ENCODE measurements around the gene ARHGEF7.

DNA sequence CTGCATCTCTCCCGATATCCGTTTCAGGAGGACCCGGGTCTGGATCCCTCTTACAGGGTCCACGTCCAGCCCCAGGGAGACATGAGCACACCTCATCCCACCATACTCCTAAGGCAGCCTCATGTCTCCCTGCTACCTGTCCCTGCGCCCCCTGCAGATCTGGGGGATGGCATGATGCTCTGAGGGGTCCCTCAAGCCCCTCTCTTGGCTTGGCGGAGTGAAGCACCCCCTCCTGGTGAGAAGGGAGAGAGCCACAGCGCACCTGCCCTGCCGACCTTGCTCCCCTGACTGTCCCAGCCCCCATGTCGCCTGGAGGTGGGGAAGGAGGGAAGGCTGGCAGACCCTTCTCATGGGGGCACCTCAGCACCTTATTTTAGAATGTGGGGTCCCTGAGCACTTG lies 21.5 kb upstream of the ARHGEF7 start:
- no peak for TF ChIP-seq EP300 (IDR thresholded peaks at IDR 0.05)
- TF ChIP-seq, protein P1, sequence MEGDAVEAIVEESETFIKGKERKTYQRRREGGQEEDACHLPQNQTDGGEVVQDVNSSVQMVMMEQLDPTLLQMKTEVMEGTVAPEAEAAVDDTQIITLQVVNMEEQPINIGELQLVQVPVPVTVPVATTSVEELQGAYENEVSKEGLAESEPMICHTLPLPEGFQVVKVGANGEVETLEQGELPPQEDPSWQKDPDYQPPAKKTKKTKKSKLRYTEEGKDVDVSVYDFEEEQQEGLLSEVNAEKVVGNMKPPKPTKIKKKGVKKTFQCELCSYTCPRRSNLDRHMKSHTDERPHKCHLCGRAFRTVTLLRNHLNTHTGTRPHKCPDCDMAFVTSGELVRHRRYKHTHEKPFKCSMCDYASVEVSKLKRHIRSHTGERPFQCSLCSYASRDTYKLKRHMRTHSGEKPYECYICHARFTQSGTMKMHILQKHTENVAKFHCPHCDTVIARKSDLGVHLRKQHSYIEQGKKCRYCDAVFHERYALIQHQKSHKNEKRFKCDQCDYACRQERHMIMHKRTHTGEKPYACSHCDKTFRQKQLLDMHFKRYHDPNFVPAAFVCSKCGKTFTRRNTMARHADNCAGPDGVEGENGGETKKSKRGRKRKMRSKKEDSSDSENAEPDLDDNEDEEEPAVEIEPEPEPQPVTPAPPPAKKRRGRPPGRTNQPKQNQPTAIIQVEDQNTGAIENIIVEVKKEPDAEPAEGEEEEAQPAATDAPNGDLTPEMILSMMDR (IDR thresholded peaks at IDR 0.05) = no peak

Measured in stomach (tissue), 4 donors.